IMR-90 (cell line): ENCODE measurements around the gene ZNF587B. TPM values are rescaled to one million over a fixed set of nuclear protein-coding genes. Genes with fewer than 3 reads are reported as not detected.

ENCODE experiments used
- ATAC-seq: fragments of 200-7000 bp; cut with Tn5 transposase; 2 replicates; pipeline ENCODE4 v1.9.1; 2020; ENCODE audit warnings: low read depth, mild to moderate bottlenecking, moderate library complexity
- BruUV-seq: library from RNA; stranded (reverse); fragments of 400-500 nt; replicated peaks from 2 replicates; lab custom pipeline; 2021; lab: Mats Ljungman, UMichigan
- CTCF ChIA-PET: fragments of 300-600 bp; formaldehyde crosslinking; extraction: SDS; loops from one replicate; lab custom pipeline; 2021; ENCODE audit warnings: antibody characterized with exemption; lab: Yijun Ruan, JAX
- POLR2A ChIA-PET: fragments of 300-600 bp; sonication (Branson Sonifier 250); formaldehyde crosslinking; loops from one replicate; lab custom pipeline; 2022; ENCODE audit warnings: antibody characterized with exemption; ENCODE audit not compliant: unreplicated experiment; lab: Charles Lee
- DNase-seq: peaks from one replicate; pipeline ENCODE4 v3.0.0; 2013
- H2AFZ ChIP-seq: replicated peaks from 2 replicates; pipeline ENCODE3; 2013; ENCODE audit warnings: low read length, mild to moderate bottlenecking; ENCODE audit not compliant: poor library complexity
- H2AK5ac ChIP-seq: 2 replicates; pipeline ENCODE4 v1.6.1; 2013; ENCODE audit warnings: low read depth, low read length, inconsistent platforms
- H2AK9ac ChIP-seq: replicated peaks from 2 replicates; pipeline ENCODE3; 2013; ENCODE audit warnings: mild to moderate bottlenecking, low read depth, low read length, moderate library complexity; ENCODE audit not compliant: poor library complexity
- H2BK120ac ChIP-seq: 2 replicates; pipeline ENCODE4 v1.6.1; 2013; ENCODE audit warnings: low read depth, low read length, inconsistent platforms
- H2BK15ac ChIP-seq: 3 replicates; pipeline ENCODE4 v1.6.1; 2013; ENCODE audit warnings: low read depth, low read length, inconsistent platforms
- H2BK20ac ChIP-seq: 2 replicates; pipeline ENCODE4 v1.6.1; 2013; ENCODE audit warnings: low read depth, mild to moderate bottlenecking, inconsistent platforms, low read length, moderate library complexity
- H2BK5ac ChIP-seq: 2 replicates; pipeline ENCODE4 v1.6.1; 2013; ENCODE audit warnings: mild to moderate bottlenecking, low read depth, low read length, inconsistent platforms; ENCODE audit not compliant: poor library complexity, severe bottlenecking
- H3K14ac ChIP-seq: replicated peaks from 2 replicates; pipeline ENCODE4 v1.6.1; 2013; ENCODE audit warnings: low read depth, low read length, inconsistent platforms
- H3K18ac ChIP-seq: 2 replicates; pipeline ENCODE4 v1.6.1; 2013; ENCODE audit warnings: low read depth, low read length, control low read depth
- H3K23ac ChIP-seq: 2 replicates; pipeline ENCODE4 v1.6.1; 2013; ENCODE audit warnings: low read depth, low read length, inconsistent platforms
- H3K27ac ChIP-seq: 2 replicates; pipeline ENCODE4 v1.5.1; 2013; ENCODE audit warnings: mild to moderate bottlenecking, control low read depth, low read length; ENCODE audit not compliant: insufficient read depth
- H3K27me3 ChIP-seq: 2 replicates; pipeline ENCODE4 v1.6.1; 2013; ENCODE audit warnings: low read length; ENCODE audit not compliant: control insufficient read depth, insufficient read depth
- H3K36me3 ChIP-seq: 2 replicates; pipeline ENCODE4 v1.6.1; 2013; ENCODE audit warnings: low read length, mixed read lengths; ENCODE audit not compliant: control insufficient read depth, insufficient read depth
- H3K4ac ChIP-seq: 2 replicates; pipeline ENCODE4 v1.6.1; 2013; ENCODE audit warnings: low read depth, low read length, inconsistent platforms
- H3K4me1 ChIP-seq: 2 replicates; pipeline ENCODE4 v1.6.1; 2013; ENCODE audit warnings: low read length, mixed read lengths; ENCODE audit not compliant: control insufficient read depth, insufficient read depth
- H3K4me2 ChIP-seq: 2 replicates; pipeline ENCODE4 v1.6.1; 2013; ENCODE audit warnings: low read depth, mild to moderate bottlenecking, control low read depth, low read length, moderate library complexity
- H3K4me3 ChIP-seq: 2 replicates; pipeline ENCODE4 v1.5.1; 2013; ENCODE audit warnings: low read depth, mild to moderate bottlenecking, control low read depth, low read length, moderate library complexity; ENCODE audit not compliant: insufficient read depth
- H3K56ac ChIP-seq: 2 replicates; pipeline ENCODE4 v1.6.1; 2013; ENCODE audit warnings: low read length, inconsistent platforms; ENCODE audit not compliant: insufficient read depth; ENCODE audit errors: extremely low read depth
- H3K79me1 ChIP-seq, 2 experiments: 2 replicates each; pipeline ENCODE4 v1.6.1; 2013; ENCODE audit warnings: low read length in 2 of 2, inconsistent platforms in 1 of 2, low read depth in 1 of 2
- H3K9ac ChIP-seq: 2 replicates; pipeline ENCODE4 v1.6.1; 2013; ENCODE audit warnings: low read depth, low read length, control low read depth
- H3K9me1 ChIP-seq: 2 replicates; pipeline ENCODE4 v1.6.1; 2013; ENCODE audit warnings: low read length, inconsistent platforms; ENCODE audit not compliant: insufficient read depth
- H3K9me3 ChIP-seq: 2 replicates; pipeline ENCODE4 v1.6.1; 2013; ENCODE audit warnings: low read length; ENCODE audit not compliant: control insufficient read depth, insufficient read depth
- H4K20me1 ChIP-seq: 2 replicates; pipeline ENCODE4 v1.6.1; 2013; ENCODE audit warnings: low read length, inconsistent platforms; ENCODE audit not compliant: insufficient read depth
- H4K5ac ChIP-seq: 2 replicates; pipeline ENCODE4 v1.6.1; 2013; ENCODE audit warnings: mild to moderate bottlenecking, low read depth, low read length, control low read depth
- H4K8ac ChIP-seq, 2 experiments: 2 replicates each; pipeline ENCODE4 v1.6.1; 2013; ENCODE audit warnings: low read depth in 2 of 2, low read length in 2 of 2, control low read depth in 1 of 2, inconsistent platforms in 1 of 2
- H4K91ac ChIP-seq: 2 replicates; pipeline ENCODE4 v1.6.1; 2013; ENCODE audit warnings: low read depth, low read length, inconsistent platforms; ENCODE audit not compliant: insufficient read depth
- BHLHE40 ChIP-seq: fragments of 150-350 bp; IDR thresholded peaks from 2 replicates; pipeline ENCODE4 v1.6.1; 2016; ENCODE audit warnings: mild to moderate bottlenecking, low read depth, low read length
- CEBPB ChIP-seq: IDR thresholded peaks from 2 replicates; pipeline ENCODE4 v1.6.1; 2012; ENCODE audit warnings: low read depth, low read length, improper control_type of control experiment
- CHD1 ChIP-seq: IDR thresholded peaks from 2 replicates; pipeline ENCODE4 v1.6.1; 2012; ENCODE audit warnings: low read depth, low read length, improper control_type of control experiment
- CTCF ChIP-seq: conservative IDR thresholded peaks from 2 replicates; pipeline ENCODE4 v1.5.1; 2012; ENCODE audit warnings: mild to moderate bottlenecking, low read depth, low read length, improper control_type of control experiment
- ELK1 ChIP-seq: fragments of 150-350 bp; IDR thresholded peaks from 2 replicates; pipeline ENCODE4 v1.6.1; 2016; ENCODE audit warnings: low read depth, mild to moderate bottlenecking, low read length, moderate library complexity, borderline replicate concordance
- FOS ChIP-seq: fragments of 150-350 bp; IDR thresholded peaks from 2 replicates; pipeline ENCODE4 v1.6.1; 2016; ENCODE audit warnings: low read depth, low read length
- MAFK ChIP-seq: IDR thresholded peaks from 2 replicates; pipeline ENCODE4 v1.6.1; 2012; ENCODE audit warnings: low read depth, low read length, improper control_type of control experiment
- MAZ ChIP-seq: IDR thresholded peaks from 2 replicates; pipeline ENCODE4 v1.6.1; 2012; ENCODE audit warnings: low read depth, mild to moderate bottlenecking, low read length, improper control_type of control experiment, moderate library complexity, borderline replicate concordance
- MXI1 ChIP-seq: IDR thresholded peaks from 2 replicates; pipeline ENCODE4 v1.6.1; 2012; ENCODE audit warnings: low read depth, mild to moderate bottlenecking, low read length, moderate library complexity, borderline replicate concordance
- NFE2L2 ChIP-seq: fragments of 150-350 bp; IDR thresholded peaks from 2 replicates; pipeline ENCODE4 v1.6.1; 2016; ENCODE audit warnings: low read depth, mild to moderate bottlenecking, low read length
- POLR2A ChIP-seq: IDR thresholded peaks from 2 replicates; pipeline ENCODE4 v1.6.1; 2012; ENCODE audit warnings: mild to moderate bottlenecking, low read depth, low read length
- RAD21 ChIP-seq: IDR thresholded peaks from 2 replicates; pipeline ENCODE4 v1.6.1; 2012; ENCODE audit warnings: low read length, improper control_type of control experiment
- RCOR1 ChIP-seq: IDR thresholded peaks from 2 replicates; pipeline ENCODE4 v1.6.1; 2012; ENCODE audit warnings: mild to moderate bottlenecking, low read length, improper control_type of control experiment; ENCODE audit not compliant: insufficient replicate concordance
- RFX5 ChIP-seq: IDR thresholded peaks from 2 replicates; pipeline ENCODE4 v1.8.0; 2012; ENCODE audit warnings: low read depth, mild to moderate bottlenecking, low read length, moderate library complexity
- SMC3 ChIP-seq: fragments of 150-350 bp; IDR thresholded peaks from 2 replicates; pipeline ENCODE4 v1.6.1; 2016; ENCODE audit warnings: low read depth, mild to moderate bottlenecking, antibody characterized with exemption, low read length, moderate library complexity
- WGBS, 2 experiments: methylation state at CpG; one replicate each; pipeline versions ENCODE4 v1.1.5 to v1.1.7; 2013; ENCODE audit warnings: missing lambda C conversion rate in 2 of 2; ENCODE audit not compliant: insufficient read length in 1 of 2; ENCODE audit errors: extremely low coverage in 2 of 2; 5-methylcytosine and 5-hydroxymethylcytosine counted together
- dilution Hi-C: fragments of 300-500 bp; cut with HindIII; formaldehyde crosslinking; loops from one replicate; pipeline ENCODE4 v1.14.3; 2018; ENCODE audit warnings: low sequenced_read_pairs; ENCODE audit not compliant: unreplicated experiment
- in situ Hi-C: fragments of 300-500 bp; cut with MboI; formaldehyde crosslinking; loops from 3 replicates; pipeline ENCODE4 v1.14.3; 2019; ENCODE audit warnings: low sequenced_read_pairs, inconsistent platforms, mixed read lengths
- intact Hi-C: fragments of 100-400 bp; cut with micrococcal nuclease; formaldehyde crosslinking; loops from 2 replicates; pipeline ENCODE4 v1.10.0; 2022
- polyA plus RNA-seq, 3 experiments: library from polyadenylated mRNA; depleted of rRNA; stranded (reverse); fragments of >200 nt; gene quantifications; 2 replicates each; pipeline ENCODE4 v1.2.3, GENCODE V29; 2012; ENCODE audit warnings: low replicate concordance in 1 of 3
- total RNA-seq: library from RNA; depleted of rRNA; stranded (reverse); fragments of >200 nt; gene quantifications from 2 replicates; pipeline ENCODE4 v1.2.3, GENCODE V29; 2012
- TF ChIP-seq, protein P1 (sequence below): fragments of 150-350 bp; IDR thresholded peaks from 2 replicates; pipeline ENCODE4 v1.6.1; 2017; ENCODE audit warnings: mild to moderate bottlenecking, antibody characterized with exemption, low read length, low read depth

ZNF587B gene
- total and polyA plus RNA-seq, 2 of the 4 experiments (the other 2 are of a cell fraction): 3.7 to 33.9 TPM

- Histone ChIP-seq H3K4me2 (no peak overlapping the region), H3K79me1 (peaks cover 37 to 64% of the 10 kb centered on the region in 2 experiments), H4K5ac (no peak overlapping the region), H4K20me1 (peaks cover 57% of the 10 kb centered on the region), H3K36me3 (peaks cover 25% of the 10 kb centered on the region), H2BK20ac (no peak overlapping the region), H4K91ac (no peak overlapping the region), H3K4me1 (no peaks in the 10 kb centered on the region), H2BK120ac (no peak overlapping the region), H2BK5ac (no peak overlapping the region), H3K4me3 (no peak overlapping the region), H3K14ac (no peak overlapping the region), H2AK5ac (no peak overlapping the region), H3K23ac (no peak overlapping the region), H2AFZ (no peak overlapping the region), H3K27ac (no peak overlapping the region), H3K9me3 (no peaks in the 10 kb centered on the region), H2BK15ac (no peak overlapping the region), H3K9me1 (peaks cover 6% of the 10 kb centered on the region; the same call in 1 of the 2 replicates), H4K8ac (no peak overlapping the region), H2AK9ac (no peak overlapping the region), H3K56ac (no peak overlapping the region), H3K4ac (no peak overlapping the region), H3K9ac (no peak overlapping the region), H3K27me3 (no peaks in the 10 kb centered on the region), H3K18ac (no peak overlapping the region)
- DNase-seq: no peak
- intact Hi-C loops: no loop called here
- no peak for TF ChIP-seq ELK1
- no peak for TF ChIP-seq POLR2A
- TF ChIP-seq CEBPB: no peak
- no peak for TF ChIP-seq FOS
- TF ChIP-seq RCOR1: no peak
- no peak for TF ChIP-seq SMC3
- TF ChIP-seq MAZ: no peak
- TF ChIP-seq, protein P1, sequence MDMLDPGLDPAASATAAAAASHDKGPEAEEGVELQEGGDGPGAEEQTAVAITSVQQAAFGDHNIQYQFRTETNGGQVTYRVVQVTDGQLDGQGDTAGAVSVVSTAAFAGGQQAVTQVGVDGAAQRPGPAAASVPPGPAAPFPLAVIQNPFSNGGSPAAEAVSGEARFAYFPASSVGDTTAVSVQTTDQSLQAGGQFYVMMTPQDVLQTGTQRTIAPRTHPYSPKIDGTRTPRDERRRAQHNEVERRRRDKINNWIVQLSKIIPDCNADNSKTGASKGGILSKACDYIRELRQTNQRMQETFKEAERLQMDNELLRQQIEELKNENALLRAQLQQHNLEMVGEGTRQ: no peak
- TF ChIP-seq MAFK: no peak
- no peak for TF ChIP-seq RFX5
- no peak for TF ChIP-seq CTCF
- TF ChIP-seq NFE2L2: no peak
- no peak for TF ChIP-seq CHD1
- no peak for TF ChIP-seq RAD21
- no peak for TF ChIP-seq BHLHE40
- TF ChIP-seq MXI1: no peak
- ChIA-PET POLR2A (no interaction called here), CTCF (no interaction called here)
- BruUV-seq: no TSS peak
- dilution Hi-C loops: no loop called here
- ATAC-seq: 0 out of 2 replicates have a peak, but pooled peaks have one; percentile 35
- WGBS, 2 experiments: 74% methylated on average over 4 of the region's 6 CpGs; no CpG with 5 or more reads in 1 of the 2 experiments
- in situ Hi-C loops: no loop called here
Measured at GRCh38 chr19:57841122-57841763, 11.1 kb downstream of the ZNF587B start.
